OCI-LY7 (cell line): Measurements from ENCODE around the gene KRTAP4-4. TPM values are rescaled to one million over a fixed set of nuclear protein-coding genes. Genes with fewer than 3 reads are reported as not detected.

Experiments
- BruUV-seq: library from RNA; stranded (reverse); fragments of 400-500 nt; replicated peaks from 2 replicates; lab custom pipeline; 2021; lab: Mats Ljungman, UMichigan
- CTCF ChIA-PET: fragments of 300-600 bp; sonication (Branson Sonifier 250); formaldehyde crosslinking; loops from one replicate; lab custom pipeline; 2022; ENCODE audit warnings: antibody characterized with exemption; ENCODE audit not compliant: unreplicated experiment; lab: Charles Lee
- POLR2A ChIA-PET: fragments of 300-600 bp; sonication (Branson Sonifier 250); formaldehyde crosslinking; loops from one replicate; lab custom pipeline; 2022; ENCODE audit warnings: antibody characterized with exemption; lab: Charles Lee
- DNase-seq: peaks from one replicate; pipeline ENCODE4 v3.0.0-alpha.2; 2015; ENCODE audit warnings: low spot score
- H2AFZ ChIP-seq: fragments of 200-600 bp; sonication (generic), shearing (Covaris generic); 2 replicates; pipeline ENCODE4 v1.6.1; 2014; ENCODE audit warnings: mild to moderate bottlenecking, antibody characterized with exemption, low read length, moderate library complexity
- H3K27ac ChIP-seq: fragments of 200-600 bp; sonication (generic); 2 replicates; pipeline ENCODE4 v1.5.1; 2014; ENCODE audit warnings: mixed run types, low read depth, mild to moderate bottlenecking, moderate library complexity, low read length, inconsistent platforms; ENCODE audit not compliant: poor library complexity, severe bottlenecking
- H3K36me3 ChIP-seq: fragments of 200-600 bp; sonication (generic); 2 replicates; pipeline ENCODE4 v1.6.1; 2014; ENCODE audit warnings: mild to moderate bottlenecking, antibody characterized with exemption, low read length, moderate library complexity, mixed read lengths; ENCODE audit not compliant: insufficient read depth
- H3K4me1 ChIP-seq: fragments of 200-600 bp; sonication (generic); 2 replicates; pipeline ENCODE4 v1.5.1; 2014; ENCODE audit warnings: mild to moderate bottlenecking, low read length; ENCODE audit not compliant: insufficient read depth, poor library complexity, severe bottlenecking
- H3K4me2 ChIP-seq: fragments of 200-600 bp; sonication (generic); 2 replicates; pipeline ENCODE4 v1.6.1; 2014; ENCODE audit warnings: mild to moderate bottlenecking, low read length
- H3K4me3 ChIP-seq: fragments of 200-600 bp; sonication (generic); 2 replicates; pipeline ENCODE4 v1.5.1; 2014; ENCODE audit warnings: mild to moderate bottlenecking, low read depth, low read length; ENCODE audit not compliant: poor library complexity, severe bottlenecking
- H3K79me2 ChIP-seq: fragments of 200-600 bp; sonication (generic); 2 replicates; pipeline ENCODE4 v1.6.1; 2016; ENCODE audit warnings: low read depth, mild to moderate bottlenecking, low read length, moderate library complexity, mixed read lengths; ENCODE audit not compliant: insufficient read depth
- H3K9me2 ChIP-seq: fragments of 200-600 bp; sonication (generic); 2 replicates; pipeline ENCODE4 v1.6.1; 2016; ENCODE audit warnings: mild to moderate bottlenecking, low read length, mixed read lengths; ENCODE audit not compliant: insufficient read depth
- H3K9me3 ChIP-seq: fragments of 200-600 bp; sonication (generic); 2 replicates; pipeline ENCODE4 v1.6.1; 2014; ENCODE audit warnings: mild to moderate bottlenecking, mixed run types, low read length, mixed read lengths
- H4K20me1 ChIP-seq: fragments of 200-600 bp; sonication (generic); 2 replicates; pipeline ENCODE4 v1.6.1; 2014; ENCODE audit warnings: mild to moderate bottlenecking, antibody characterized with exemption, low read length, moderate library complexity, mixed read lengths; ENCODE audit not compliant: insufficient read depth
- EZH2phosphoT487 ChIP-seq: fragments of 200-600 bp; sonication (generic); IDR thresholded peaks from 2 replicates; pipeline ENCODE4 v1.6.1; 2018; ENCODE audit warnings: low read depth, borderline replicate concordance, mild to moderate bottlenecking, mixed run types, antibody characterized with exemption, low read length, moderate library complexity, mixed read lengths
- intact Hi-C: fragments of 100-400 bp; cut with micrococcal nuclease; formaldehyde crosslinking; loops from one replicate; pipeline ENCODE4 v1.10.0; 2022; ENCODE audit not compliant: unreplicated experiment
- total RNA-seq, 2 experiments: library from RNA; depleted of rRNA in 1 of 2; stranded (reverse); fragments of >200 nt in 1 of 2; shearing (Covaris generic) in 1 of 2; gene quantifications; 2 replicates each; pipeline ENCODE4 v1.2.3, GENCODE V29; 2014 to 2022
- TF ChIP-seq, protein P1 (sequence below): fragments of 200-600 bp; sonication (generic); conservative IDR thresholded peaks from 2 replicates; pipeline ENCODE4 v1.5.1; 2014; ENCODE audit warnings: mild to moderate bottlenecking, antibody characterized with exemption, low read length, moderate library complexity, mixed read lengths

Gene KRTAP4-4
- total RNA-seq, 2 experiments from 2014 or later: not detected

DNA sequence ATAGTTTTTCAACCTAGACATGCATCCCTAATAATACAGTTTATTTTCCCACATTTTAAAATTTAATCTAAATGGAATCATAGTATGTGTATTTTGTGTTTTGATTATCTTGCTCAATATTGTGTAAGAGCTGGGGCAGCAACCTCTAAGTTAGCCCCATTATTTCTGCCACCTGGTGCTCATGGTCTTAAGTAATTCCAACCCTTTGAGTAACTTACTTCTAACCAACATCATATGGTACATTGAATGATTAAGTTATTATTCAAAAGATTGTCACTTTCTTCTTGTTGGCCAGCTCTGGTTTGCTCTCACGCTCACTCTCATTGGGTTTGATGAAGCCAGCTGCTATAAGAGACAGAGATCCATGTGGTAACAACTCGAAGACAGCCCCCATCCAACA, 11.3 kb upstream of the KRTAP4-4 start:
- Histone ChIP-seq H3K79me2 (no peaks in the 10 kb centered on the region), H3K9me2 (no peaks in the 10 kb centered on the region), H3K27ac (no peak overlapping the region), H3K4me1 (peaks cover 3% of the 10 kb centered on the region), H3K36me3 (no peaks in the 10 kb centered on the region), H3K9me3 (no peaks in the 10 kb centered on the region), H2AFZ (no peak overlapping the region), H3K4me2 (no peak overlapping the region), H3K4me3 (no peak overlapping the region), H4K20me1 (no peaks in the 10 kb centered on the region)
- POLR2A ChIA-PET: no interaction called here
- DNase-seq: no peak
- TF ChIP-seq, protein P1, sequence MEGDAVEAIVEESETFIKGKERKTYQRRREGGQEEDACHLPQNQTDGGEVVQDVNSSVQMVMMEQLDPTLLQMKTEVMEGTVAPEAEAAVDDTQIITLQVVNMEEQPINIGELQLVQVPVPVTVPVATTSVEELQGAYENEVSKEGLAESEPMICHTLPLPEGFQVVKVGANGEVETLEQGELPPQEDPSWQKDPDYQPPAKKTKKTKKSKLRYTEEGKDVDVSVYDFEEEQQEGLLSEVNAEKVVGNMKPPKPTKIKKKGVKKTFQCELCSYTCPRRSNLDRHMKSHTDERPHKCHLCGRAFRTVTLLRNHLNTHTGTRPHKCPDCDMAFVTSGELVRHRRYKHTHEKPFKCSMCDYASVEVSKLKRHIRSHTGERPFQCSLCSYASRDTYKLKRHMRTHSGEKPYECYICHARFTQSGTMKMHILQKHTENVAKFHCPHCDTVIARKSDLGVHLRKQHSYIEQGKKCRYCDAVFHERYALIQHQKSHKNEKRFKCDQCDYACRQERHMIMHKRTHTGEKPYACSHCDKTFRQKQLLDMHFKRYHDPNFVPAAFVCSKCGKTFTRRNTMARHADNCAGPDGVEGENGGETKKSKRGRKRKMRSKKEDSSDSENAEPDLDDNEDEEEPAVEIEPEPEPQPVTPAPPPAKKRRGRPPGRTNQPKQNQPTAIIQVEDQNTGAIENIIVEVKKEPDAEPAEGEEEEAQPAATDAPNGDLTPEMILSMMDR: no peak
- TF ChIP-seq EZH2phosphoT487: no peak
- no TSS peak for BruUV-seq
- CTCF ChIA-PET: no interaction called here
- intact Hi-C loops: no loop called here

DNA sequence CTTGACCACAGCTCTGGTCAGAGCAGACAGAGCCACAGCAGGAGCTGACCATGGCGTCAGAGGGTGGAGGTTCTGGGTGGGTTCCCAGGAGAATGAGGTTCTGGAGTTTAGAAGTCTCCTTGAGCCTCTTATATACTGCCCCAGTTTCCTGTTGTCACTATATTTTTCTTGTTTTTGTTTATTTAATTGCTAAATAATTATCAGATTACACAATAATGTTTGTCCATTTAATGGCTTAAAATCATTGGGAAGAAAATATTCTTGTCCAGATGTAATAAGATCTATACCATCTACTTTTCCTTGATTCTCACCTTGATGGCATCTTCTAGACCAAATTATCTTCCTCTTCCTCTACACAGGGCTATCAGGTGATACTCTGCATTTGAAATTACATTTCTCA, 7.6 kb upstream of the KRTAP4-4 start, which contains the start of gene KRTAP4-3:
Gene KRTAP4-3 (minus strand): TSS at position 101 of the 400 bp plus-strand sequence. CDS start 49 bp downstream, at position 52.
- Histone ChIP-seq H3K4me2 (no peak within 1 kb of the TSS), H4K20me1 (no peaks in the 10 kb centered on the region), H3K9me3 (no peaks in the 10 kb centered on the region), H2AFZ (no peak within 1 kb of the TSS), H3K27ac (no peak within 1 kb of the TSS), H3K9me2 (no peaks in the 10 kb centered on the region), H3K4me1 (no peaks in the 10 kb centered on the region), H3K4me3 (no peak within 1 kb of the TSS), H3K36me3 (no peaks in the 10 kb centered on the region), H3K79me2 (no peaks in the 10 kb centered on the region)
- TF ChIP-seq EZH2phosphoT487: no peak
- TF ChIP-seq, protein P1: no peak
- BruUV-seq: no TSS peak
- CTCF ChIA-PET: no interaction called here
- DNase-seq: no peak
- POLR2A ChIA-PET: no interaction called here
- intact Hi-C loops: no loop called here

DNA sequence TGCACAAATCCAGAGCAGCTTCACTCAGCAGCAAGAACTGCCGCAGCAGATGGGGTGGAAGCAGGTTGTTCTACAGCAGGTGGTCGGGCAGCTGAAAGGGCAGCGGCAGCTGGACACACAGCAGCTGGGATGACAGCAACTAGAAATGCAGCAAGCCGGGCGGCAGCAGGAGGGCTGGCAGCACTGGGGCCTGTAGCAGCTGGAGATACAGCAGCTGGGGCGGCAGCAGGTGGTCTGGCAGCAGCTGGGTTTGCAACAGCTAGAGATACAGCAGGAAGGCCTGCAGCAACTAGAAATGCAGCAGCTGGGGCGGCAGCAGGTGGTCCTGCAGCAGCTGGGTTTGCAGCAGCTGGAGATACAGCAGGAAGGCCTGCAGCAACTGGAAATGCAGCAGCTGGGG, 7.0 kb upstream of the KRTAP4-4 start:
- H3K9me2 ChIP-seq: no peaks in the 10 kb centered on the region
- no peak overlapping the region for H3K4me3 ChIP-seq
- H3K27ac ChIP-seq: no peak overlapping the region
- ChIA-PET CTCF (no interaction called here), POLR2A (no interaction called here)
- H3K4me1 ChIP-seq: no peaks in the 10 kb centered on the region
- intact Hi-C loops: no loop called here
- H3K36me3 ChIP-seq: no peaks in the 10 kb centered on the region
- DNase-seq: no peak
- H3K4me2 ChIP-seq: no peak overlapping the region
- H3K79me2 ChIP-seq: no peaks in the 10 kb centered on the region
- no peaks in the 10 kb centered on the region for H3K9me3 ChIP-seq
- no peaks in the 10 kb centered on the region for H4K20me1 ChIP-seq
- TF ChIP-seq, protein P1: no peak
- TF ChIP-seq EZH2phosphoT487: no peak
- H2AFZ ChIP-seq: no peak overlapping the region
- no TSS peak for BruUV-seq
